GM12873 (cell line): ENCODE measurements around the gene ERICH6.

ENCODE experiments used
- CTCF ChIP-seq: IDR thresholded peaks from 2 replicates; pipeline ENCODE4 v1.5.1; 2012; ENCODE audit warnings: low read depth, mild to moderate bottlenecking, moderate library complexity, low read length, control low read depth; ENCODE audit not compliant: insufficient read depth; ENCODE audit errors: missing control alignments

ERICH6 gene

GRCh38 chr3:150609988-150610387, 93.7 kb downstream of the ERICH6 start:
- TF ChIP-seq CTCF = no peak
